EH (cell line): ENCODE measurements around the gene RFPL1.
"Not testable (repeated sequence)": the region's sequence is repeated elsewhere in the genome, so short reads cannot be mapped to it uniquely, and the experiment has no call there.

Experiments used
- DNase-seq: peaks from one replicate; pipeline ENCODE4 v3.0.0-alpha.2; 2015; ENCODE audit warnings: low read depth

Gene RFPL1

GRCh38 chr22:29478326-29479276 lies 40.2 kb downstream of the RFPL1 start:
- peak; percentile 25 for DNase-seq

- no peak for DNase-seq
Observed at GRCh38 chr22:29479417-29480261, 41.3 kb downstream of the RFPL1 start, which contains the start of gene NEFH. Gene NEFH, plus strand, starts transcription at chr22:29480218. Its CDS starts 45 bp downstream, at chr22:29480263.

GRCh38 chr22:29480262-29480511 lies 41.8 kb downstream of the RFPL1 start:
- no peak for DNase-seq

GRCh38 chr22:29480512-29481264 lies 42.3 kb downstream of the RFPL1 start:
- DNase-seq: no peak

GRCh38 chr22:29481265-29482000 lies 43.0 kb downstream of the RFPL1 start:
- peak; percentile 4 for DNase-seq

GRCh38 chr22:29482253-29482652 lies 43.9 kb downstream of the RFPL1 start:
- DNase-seq: no peak

GRCh38 chr22:29482726-29483125 lies 44.3 kb downstream of the RFPL1 start:
- DNase-seq: no peak

- no peak for DNase-seq
Observed at GRCh38 chr22:29483254-29483653, 44.9 kb downstream of the RFPL1 start.

- DNase-seq: no peak
Observed at GRCh38 chr22:29484642-29485041, 46.3 kb downstream of the RFPL1 start.

GRCh38 chr22:29485448-29485847 lies 47.1 kb downstream of the RFPL1 start:
- DNase-seq: no peak

- DNase-seq: no peak
Observed at GRCh38 chr22:29487426-29487986, 49.1 kb downstream of the RFPL1 start.

GRCh38 chr22:29489127-29489780 lies 50.9 kb downstream of the RFPL1 start:
- not testable (repeated sequence) for DNase-seq

- DNase-seq: no peak
Observed at GRCh38 chr22:29491012-29491411, 52.6 kb downstream of the RFPL1 start.
